NCI-H748 (cell line): ENCODE measurements around the gene BTNL3.
"Not testable (repeated sequence)": the region's sequence is repeated elsewhere in the genome, so short reads cannot be mapped to it uniquely, and the experiment has no call there.

Source experiments
- DNase-seq: peaks from one replicate; lab custom pipeline; 2025; ENCODE audit not compliant: unreplicated experiment; lab: John Stamatoyannopoulos, UW

The BTNL3 gene

DNA sequence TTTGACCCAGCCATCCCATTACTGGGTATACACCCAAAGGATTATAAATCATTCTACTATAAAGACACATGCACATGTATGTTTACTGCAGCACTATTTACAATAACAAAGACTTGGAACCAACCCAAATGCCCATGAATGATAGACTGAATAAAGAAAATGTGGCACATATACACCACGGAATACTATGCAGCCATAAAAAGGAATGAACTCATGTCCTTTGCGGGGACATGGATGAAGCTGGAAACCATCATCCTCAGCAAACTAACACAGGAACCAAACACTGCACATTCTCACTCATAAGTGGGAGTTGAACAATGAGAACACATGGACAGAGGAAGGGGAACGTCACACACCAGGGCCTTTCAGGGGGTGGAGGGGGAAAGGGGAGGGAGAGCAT lies 28.8 kb downstream of the BTNL3 start:
- DNase-seq: not testable (repeated sequence)

GRCh38 chr5:181020688-181021087 lies 32.0 kb downstream of the BTNL3 start:
- no peak for DNase-seq

DNA sequence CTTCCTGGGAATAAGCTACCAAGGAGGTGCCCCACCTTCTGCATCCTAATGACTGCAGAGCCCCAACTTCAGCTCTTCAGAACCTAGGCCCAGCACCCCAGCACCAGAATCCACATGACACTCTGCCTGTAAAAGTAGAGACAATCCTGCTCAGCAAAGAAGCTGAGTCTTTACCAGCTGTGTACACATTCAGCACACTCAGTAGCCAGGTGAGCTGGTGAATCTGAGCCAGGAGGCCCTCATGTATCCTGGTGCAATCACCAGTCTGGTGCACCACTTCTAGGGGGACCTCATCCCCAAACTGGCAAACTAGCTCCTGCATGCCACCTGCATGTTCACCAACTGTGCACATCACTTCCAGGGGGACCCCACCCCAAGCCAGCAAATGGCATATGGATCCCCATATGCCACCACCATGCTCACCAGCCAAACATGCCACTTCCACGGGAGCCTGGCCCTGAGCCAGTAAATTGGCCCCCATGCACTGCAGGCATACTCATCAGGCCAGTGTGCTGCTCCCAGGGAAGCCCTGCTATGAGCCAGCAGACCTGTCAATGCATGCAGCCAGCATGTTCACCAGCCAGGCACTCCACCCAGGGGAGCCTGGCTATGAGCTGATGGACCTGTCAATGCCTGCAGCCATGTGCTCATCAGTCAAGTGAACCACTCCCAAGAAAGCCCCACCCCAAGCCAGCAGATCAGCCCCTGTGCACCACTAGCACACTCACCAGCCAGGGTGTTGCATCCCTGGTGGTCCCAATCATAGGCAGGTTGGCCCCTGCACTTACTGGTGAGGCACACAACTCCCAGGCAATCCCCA lies 35.8 kb downstream of the BTNL3 start:
- no peak for DNase-seq

DNA sequence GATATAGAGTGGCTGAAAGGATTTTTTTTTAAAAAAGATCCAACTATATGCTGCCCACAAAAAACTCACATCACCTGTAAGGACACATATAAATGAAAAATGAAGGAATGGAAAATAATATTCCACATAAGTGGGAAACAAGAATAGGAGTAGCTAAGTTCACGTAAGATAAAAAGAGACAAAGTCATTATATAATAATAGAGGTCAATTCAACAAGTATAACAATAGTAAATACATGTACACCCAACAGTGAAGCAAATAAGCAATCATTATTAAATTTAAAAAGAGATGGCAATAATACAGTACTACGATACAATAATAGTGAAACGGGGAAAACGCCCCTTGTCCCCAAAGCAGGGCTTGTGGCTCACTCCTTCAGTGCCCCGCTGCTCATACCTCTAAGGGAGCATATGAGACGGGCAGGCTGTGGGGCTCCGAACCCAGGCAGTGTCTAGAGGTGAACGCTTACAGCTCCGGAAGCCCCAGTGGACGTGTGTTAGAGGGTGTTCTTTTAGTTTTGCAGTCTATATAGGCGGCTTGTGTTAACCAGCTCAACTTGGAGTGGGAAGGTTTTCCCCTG lies 38.9 kb downstream of the BTNL3 start:
- DNase-seq: no peak

DNA sequence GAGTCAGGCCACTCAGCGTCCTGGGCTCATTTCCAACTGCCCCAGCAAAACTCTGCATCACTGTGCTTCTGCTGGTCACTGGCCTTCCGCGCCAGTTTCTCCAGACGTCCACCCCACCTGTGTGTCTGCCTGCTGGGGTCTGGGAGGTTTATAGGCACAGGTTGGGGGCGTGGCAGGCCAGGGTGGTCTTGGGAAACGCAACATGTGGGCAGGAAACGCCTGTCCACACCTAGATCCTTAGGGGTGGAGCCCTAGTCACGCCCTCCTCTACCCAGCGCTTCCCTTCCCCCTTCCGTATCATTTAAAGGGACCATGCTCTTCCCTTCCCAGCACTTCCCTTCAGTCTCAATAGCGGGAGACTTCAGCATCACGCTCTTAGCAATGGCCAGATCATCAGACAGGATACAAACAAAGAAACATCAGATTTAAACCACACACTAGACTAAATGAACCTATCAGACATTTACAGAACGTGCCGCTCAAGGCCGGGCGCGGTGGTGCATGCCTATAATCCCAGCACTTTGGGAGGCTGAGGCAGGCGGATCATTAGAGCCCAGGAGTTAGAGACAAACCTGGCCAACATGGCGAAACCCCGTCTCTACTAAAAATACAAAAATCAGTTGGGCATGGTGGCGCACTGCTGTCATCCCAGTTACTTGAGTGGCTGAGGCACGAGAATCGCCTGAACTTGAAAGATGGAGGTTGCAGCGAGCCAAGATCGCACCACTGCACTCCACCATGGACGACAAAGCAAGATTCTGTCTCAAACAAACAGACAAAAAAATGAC lies 39.6 kb downstream of the BTNL3 start:
- peak; percentile 88 for DNase-seq

DNA sequence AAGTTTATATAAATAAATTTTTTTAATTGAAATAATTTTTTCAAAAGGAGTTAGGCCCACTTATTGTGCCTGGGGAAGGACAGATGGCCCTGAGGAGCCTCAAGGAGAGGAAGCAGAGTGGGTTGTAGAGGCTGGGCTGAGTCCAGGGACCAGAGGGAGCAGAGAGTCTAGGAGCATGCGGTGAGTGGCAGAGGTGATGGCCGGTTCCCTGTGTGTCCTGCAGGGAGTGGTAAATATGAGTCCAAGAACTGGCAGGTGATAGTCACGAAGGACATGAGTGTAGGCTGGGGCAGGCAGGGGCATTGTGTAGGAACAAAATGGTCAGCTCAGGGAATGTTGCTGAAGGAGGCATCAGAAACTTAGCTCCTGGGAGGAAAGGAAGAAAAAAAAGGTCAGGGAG lies 43.1 kb downstream of the BTNL3 start:
- DNase-seq: no peak

DNA sequence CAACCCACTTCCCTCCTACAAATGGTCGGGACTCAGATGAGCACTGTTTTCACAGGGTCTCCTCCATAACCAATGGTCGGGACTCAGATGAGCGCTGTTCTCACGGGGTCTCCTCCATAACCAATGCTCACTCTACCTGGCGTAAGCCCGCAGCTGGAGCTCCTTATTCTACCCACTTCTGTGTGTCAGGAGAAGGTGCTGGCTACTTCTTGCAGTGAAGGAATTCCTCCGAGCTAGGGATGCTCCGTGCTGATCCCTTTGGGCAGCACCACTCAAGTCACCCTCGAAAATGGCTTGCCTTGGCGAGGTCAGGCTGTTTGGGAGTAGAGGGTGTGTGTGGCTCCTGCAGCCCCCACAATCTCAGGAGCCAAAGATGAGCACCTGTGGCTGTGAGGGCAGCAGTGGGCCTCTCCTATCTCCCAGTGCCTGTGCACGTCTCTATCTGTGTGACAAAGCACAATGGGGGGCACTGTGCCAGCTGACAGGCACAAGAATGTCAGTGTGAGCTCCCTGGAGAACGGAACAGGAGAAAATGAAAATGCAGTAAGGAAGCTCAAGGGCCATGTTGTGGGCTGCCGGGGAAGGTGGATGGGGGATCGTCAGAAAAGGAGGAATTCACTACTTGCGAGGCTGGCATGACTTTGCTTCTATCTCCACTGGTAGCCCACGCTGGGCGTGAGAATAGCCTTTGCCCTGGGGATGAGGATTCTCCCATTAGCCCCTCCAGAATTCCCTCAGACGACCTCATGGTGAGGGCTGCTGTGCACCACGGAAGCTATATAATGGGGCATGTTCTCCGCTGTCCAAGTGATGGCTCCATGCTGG lies 47.6 kb downstream of the BTNL3 start:
- no peak for DNase-seq

DNA sequence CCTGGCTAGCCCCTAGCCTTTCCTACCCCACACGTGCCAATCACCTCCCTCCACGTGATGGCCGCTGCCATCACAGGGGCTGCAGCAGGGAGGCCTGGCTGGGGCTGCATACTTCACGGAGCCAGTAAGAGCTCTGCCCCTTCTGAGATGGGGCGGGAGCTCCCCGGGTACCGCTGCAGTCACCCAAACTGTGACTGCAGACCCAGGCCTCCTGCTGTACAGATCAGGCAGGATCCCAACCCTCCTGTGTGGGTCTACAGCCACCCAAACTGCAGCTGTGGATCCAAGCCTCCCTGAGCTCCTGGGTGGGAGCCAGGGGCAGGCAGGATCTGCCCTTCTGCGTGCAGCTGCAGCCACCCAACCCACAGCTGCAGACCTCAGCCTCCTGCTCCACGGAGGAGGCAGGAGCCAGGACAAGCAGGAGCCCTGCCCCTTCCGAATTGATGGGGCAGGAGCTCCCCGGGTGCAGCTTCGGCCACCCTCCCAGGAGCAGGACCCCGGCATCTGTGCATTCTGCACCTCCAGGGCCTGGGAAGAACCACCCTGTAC lies 48.2 kb downstream of the BTNL3 start:
- no peak for DNase-seq

DNA sequence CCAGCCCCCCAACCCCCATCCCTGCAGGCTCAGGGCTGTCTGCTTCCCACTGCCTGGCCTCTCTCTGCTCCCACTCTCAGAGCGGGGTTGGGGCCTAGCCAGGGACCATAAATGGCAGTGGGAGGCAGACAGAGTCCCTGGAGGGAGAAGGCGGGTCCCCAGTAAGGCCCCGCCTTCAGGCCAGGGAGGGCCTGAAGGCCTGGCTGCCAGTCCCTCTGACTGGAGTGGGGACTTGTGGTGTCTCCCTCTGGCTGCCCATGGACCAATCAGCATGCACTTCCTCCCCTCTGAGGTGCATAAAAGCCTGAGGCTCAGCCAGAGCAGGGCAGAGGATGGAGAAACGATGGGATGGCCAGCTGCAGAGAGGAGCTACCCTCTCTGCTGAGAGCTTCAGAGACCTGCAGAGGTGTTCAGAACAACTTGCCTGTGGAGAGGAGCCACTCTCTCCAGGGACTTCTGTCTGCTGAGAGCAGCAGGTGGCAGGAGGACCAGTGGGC lies 48.8 kb downstream of the BTNL3 start:
- DNase-seq: no peak

GRCh38 chr5:181039471-181039870 lies 50.8 kb downstream of the BTNL3 start:
- no peak for DNase-seq

- DNase-seq: no peak
These were observed 51.4 kb downstream of the BTNL3 start, which contains the start of gene BTNL9 for GRCh38 chr5:181039931-181040630. Gene BTNL9 (plus strand): TSS chr5:181040266. CDS start chr5:181045490, 5,224 bp downstream.

- no peak for DNase-seq
These were observed 51.9 kb downstream of the BTNL3 start for GRCh38 chr5:181040631-181040945.

DNA sequence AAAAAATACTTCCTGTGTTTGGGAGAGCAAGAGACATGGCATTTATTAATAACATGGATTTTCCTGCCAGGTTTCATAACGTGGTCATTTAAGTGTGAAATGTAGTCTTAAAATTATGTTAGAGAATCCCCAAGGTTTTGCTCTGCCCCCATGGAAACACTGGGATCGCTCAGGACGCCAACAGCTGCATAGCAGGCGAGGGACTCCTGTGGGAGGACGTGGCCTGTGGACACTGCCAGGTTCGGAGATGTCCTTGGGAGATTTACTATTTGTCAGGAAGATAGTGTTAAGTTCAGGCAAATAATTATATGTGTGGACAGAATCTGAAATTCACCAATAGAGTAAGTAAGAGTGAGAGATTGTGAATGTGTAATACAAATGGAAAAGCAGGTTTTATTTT lies 52.4 kb downstream of the BTNL3 start:
- DNase-seq: no peak

GRCh38 chr5:181042036-181042713 lies 53.5 kb downstream of the BTNL3 start:
- no peak for DNase-seq

DNA sequence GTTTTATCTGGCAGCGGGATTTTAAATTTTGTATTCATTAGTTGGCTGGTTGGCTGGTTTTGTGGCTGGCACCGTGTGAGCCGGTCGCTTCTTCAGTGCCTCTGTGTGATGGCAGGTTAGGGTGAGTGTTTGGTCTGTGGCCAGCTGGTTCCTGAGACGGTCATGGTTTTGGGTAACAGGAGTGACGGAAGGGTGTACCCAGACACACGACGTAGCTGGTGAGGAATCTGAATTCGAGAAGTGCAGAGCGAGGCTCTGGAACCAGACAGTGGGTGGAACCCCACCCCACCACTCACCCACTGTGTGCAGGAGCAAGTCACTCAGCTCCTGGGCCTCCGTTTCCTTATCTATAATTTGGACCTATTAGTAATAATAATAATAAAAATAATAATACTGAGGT lies 54.1 kb downstream of the BTNL3 start:
- DNase-seq: no peak

GRCh38 chr5:181043285-181044092 lies 54.8 kb downstream of the BTNL3 start:
- peak; percentile 10 for DNase-seq

DNA sequence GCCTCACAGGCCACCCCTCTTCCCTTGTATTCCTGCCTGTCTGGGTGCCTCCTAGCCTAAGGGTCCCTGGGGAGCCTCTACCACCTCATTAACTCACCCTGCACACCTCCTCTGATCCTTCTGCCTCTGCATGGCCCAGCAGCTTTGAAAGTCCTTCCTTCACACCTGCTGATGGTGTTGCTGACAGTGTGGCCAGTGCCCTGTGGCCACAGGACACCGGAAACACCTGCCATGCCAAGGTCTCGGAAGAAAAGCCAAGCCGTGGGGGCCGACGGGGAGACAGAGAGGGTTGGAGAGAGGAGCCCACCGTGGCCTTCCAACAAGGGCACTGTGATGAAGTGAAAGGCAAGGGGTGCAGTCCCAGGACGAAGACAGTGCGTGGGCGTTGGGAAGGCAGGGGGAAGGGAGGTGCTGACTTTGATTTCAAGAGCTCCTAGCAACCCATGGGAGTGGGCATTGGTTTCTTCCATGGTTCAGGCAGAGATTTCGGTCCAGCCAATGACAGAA lies 55.5 kb downstream of the BTNL3 start:
- DNase-seq: no peak

DNA sequence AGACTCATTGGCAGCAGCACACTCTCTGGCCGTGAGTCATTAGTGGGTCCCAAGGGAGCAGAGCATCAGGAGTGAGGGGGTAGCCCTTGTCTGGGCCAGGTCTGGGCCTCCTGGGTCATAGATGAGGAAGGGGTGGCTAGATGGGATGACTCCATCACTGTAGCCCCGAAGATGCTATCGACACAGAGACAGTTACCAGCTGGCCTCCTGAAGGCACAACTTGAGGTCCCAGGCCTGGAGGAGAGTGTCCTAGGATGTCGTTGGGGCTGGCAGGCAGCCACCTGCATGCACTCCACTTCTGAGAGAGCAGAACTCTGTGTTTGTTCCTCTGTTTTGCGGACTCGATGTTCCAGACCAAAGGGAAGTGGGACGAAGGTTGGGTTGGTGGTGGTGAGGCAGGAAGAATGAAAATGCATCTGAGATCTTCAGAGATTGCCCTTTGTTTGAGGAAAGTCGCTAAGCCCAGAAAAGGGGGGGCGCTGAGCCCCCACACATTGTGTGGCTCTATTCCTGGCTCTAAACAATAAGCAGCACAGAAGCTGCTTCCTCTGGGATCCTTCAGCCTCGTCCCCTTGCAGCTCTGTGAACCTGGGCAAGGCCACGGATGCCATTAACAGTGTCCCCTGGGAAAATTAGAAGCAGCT lies 56.1 kb downstream of the BTNL3 start:
- DNase-seq: no peak
